Natural killer cell (primary cell): ENCODE results near the gene ARMCX2. TPM values are rescaled to one million over a fixed set of nuclear protein-coding genes. Genes with fewer than 3 reads are reported as not detected.
"Not testable (repeated sequence)": the region's sequence is repeated elsewhere in the genome, so short reads cannot be mapped to it uniquely, and the experiment has no call there.

Experiments
- ATAC-seq, 3 donors: fragments of 150-1000 bp in 2 of 3; fragments of 200-7000 bp in 1 of 3; cut with Tn5 transposase; 1 replicate in 1 of 3; 2 replicates in 2 of 3; pipeline ENCODE4 v1.10.0; 2021; ENCODE audit warnings: mild to moderate bottlenecking in 2 of 3, moderate library complexity in 2 of 3
- DNase-seq, 2 donors: peaks; one replicate each; pipeline versions ENCODE4 v3.0.0 to v3.0.0-alpha.2; 2013 to 2021; ENCODE audit warnings: mixed read lengths in 1 of 2
- H3K27ac ChIP-seq: one replicate; pipeline ENCODE4 v1.5.1; 2013; ENCODE audit warnings: mild to moderate bottlenecking, low read length
- H3K27me3 ChIP-seq: one replicate; pipeline ENCODE4 v1.6.1; 2013; ENCODE audit warnings: low read length; ENCODE audit not compliant: control insufficient read depth, insufficient read depth
- H3K36me3 ChIP-seq: one replicate; pipeline ENCODE4 v1.6.1; 2013; ENCODE audit warnings: low read length; ENCODE audit not compliant: control insufficient read depth, insufficient read depth
- H3K4me1 ChIP-seq: one replicate; pipeline ENCODE4 v1.6.1; 2013; ENCODE audit warnings: low read length; ENCODE audit not compliant: control insufficient read depth, insufficient read depth
- H3K4me3 ChIP-seq: one replicate; pipeline ENCODE4 v1.5.1; 2013; ENCODE audit warnings: low read length
- H3K9me3 ChIP-seq: one replicate; pipeline ENCODE4 v1.6.1; 2013; ENCODE audit warnings: low read length; ENCODE audit not compliant: control insufficient read depth, insufficient read depth
- H3K27ac Mint-ChIP-seq, 2 donors: one replicate each; pipeline ENCODE4 v1.8.0; 2022; ENCODE audit warnings: mild to moderate bottlenecking in 2 of 2, mixed read lengths in 2 of 2, moderate library complexity in 1 of 2
- H3K27me3 Mint-ChIP-seq, 2 donors: one replicate each; pipeline ENCODE4 v1.8.0; 2022; ENCODE audit warnings: low read depth in 2 of 2, mixed read lengths in 2 of 2
- H3K36me3 Mint-ChIP-seq: one replicate; pipeline ENCODE4 v1.8.0; 2022; ENCODE audit warnings: mixed read lengths
- H3K4me1 Mint-ChIP-seq, 2 donors: one replicate each; pipeline ENCODE4 v1.8.0; 2022; ENCODE audit warnings: mixed read lengths in 2 of 2
- H3K4me3 Mint-ChIP-seq: one replicate; pipeline ENCODE4 v1.8.0; 2022; ENCODE audit warnings: mild to moderate bottlenecking, moderate library complexity, mixed read lengths
- H3K9me3 Mint-ChIP-seq, 2 donors: one replicate each; pipeline ENCODE4 v1.8.0; 2022; ENCODE audit warnings: mixed read lengths in 2 of 2
- CTCF ChIP-seq: fragments of 200-600 bp; IDR thresholded peaks from one replicate; pipeline ENCODE4 v1.8.0; 2022; ENCODE audit warnings: antibody characterized with exemption
- WGBS: methylation state at CpG from one replicate; pipeline ENCODE4 v1.1.7; 2013; ENCODE audit warnings: missing lambda C conversion rate; ENCODE audit not compliant: insufficient coverage; 5-methylcytosine and 5-hydroxymethylcytosine counted together
- intact Hi-C: fragments of 100-400 bp; cut with micrococcal nuclease; formaldehyde crosslinking; loops from one replicate; pipeline ENCODE4 v1.14.2; 2022
- total RNA-seq, 4 donors: library from RNA; stranded (reverse); fragments of 120-200 nt in 1 of 4; gene quantifications; one replicate each; pipeline versions ENCODE4 v1.2.3 to v1.2.4, GENCODE V29; 2013 to 2022

The ARMCX2 gene
- total RNA-seq, 3 donors from 2014 or later (not counting 1 experiment from before 2014, with no cell fraction given): 1.9 to 2.4 (median 2.1) TPM

- intact Hi-C loops: no loop called here
- H3K27me3 ChIP-seq: no peaks in the 10 kb centered on the region
- Mint-ChIP-seq H3K27ac (no peak overlapping the region), H3K36me3 (no peaks in the 10 kb centered on the region), H3K27me3 (peaks cover 0 to 9% of the 10 kb centered on the region in 2 donors), H3K4me3 (no peak overlapping the region), H3K9me3 (no peaks in the 10 kb centered on the region), H3K4me1 (peaks cover 10 to 20% of the 10 kb centered on the region in 2 donors)
- no peak overlapping the region for H3K4me3 ChIP-seq
- no peak for TF ChIP-seq CTCF
- peak overlapping the region; percentile 35 for H3K27ac ChIP-seq
- H3K9me3 ChIP-seq: no peaks in the 10 kb centered on the region
- ATAC-seq (peak in 2 of 3 donors; percentile 32 to 46), DNase-seq (peak in 1 of 2 donors; percentile 10)
- H3K4me1 ChIP-seq: peaks cover 14% of the 10 kb centered on the region
- no CpG with 5 or more reads among the region's 3 CpGs for WGBS
- no peaks in the 10 kb centered on the region for H3K36me3 ChIP-seq
These were observed 4.1 kb downstream of the ARMCX2 start for GRCh38 chrX:101655534-101655933.

- not testable (repeated sequence) for H3K4me3 Mint-ChIP-seq, H3K27me3 ChIP-seq, H3K27me3 Mint-ChIP-seq
These were observed 11.9 kb downstream of the ARMCX2 start for GRCh38 chrX:101647716-101648115.

GRCh38 chrX:101642093-101642492, 17.6 kb downstream of the ARMCX2 start:
- ATAC-seq: no peak
- Mint-ChIP-seq H3K27ac (no peak overlapping the region), H3K4me3 (no peak overlapping the region), H3K9me3 (no peaks in the 10 kb centered on the region), H3K4me1 (no peaks in the 10 kb centered on the region), H3K27me3 (peaks cover 0 to 19% of the 10 kb centered on the region in 2 donors), H3K36me3 (no peaks in the 10 kb centered on the region)
- no peak for TF ChIP-seq CTCF
- no peaks in the 10 kb centered on the region for H3K27me3 ChIP-seq
- DNase-seq: no peak
- H3K27ac ChIP-seq: no peak overlapping the region
- WGBS: no CpG with 5 or more reads among the region's 1 CpG
- H3K4me3 ChIP-seq: no peak overlapping the region
- no peaks in the 10 kb centered on the region for H3K4me1 ChIP-seq
- H3K9me3 ChIP-seq: no peaks in the 10 kb centered on the region
- H3K36me3 ChIP-seq: no peaks in the 10 kb centered on the region
- intact Hi-C loops: no loop called here

More at GRCh38 chrX:101647716-101648115, 11.9 kb downstream of the ARMCX2 start:
- H3K4me1 ChIP-seq, H3K4me3 ChIP-seq, H3K4me1 Mint-ChIP-seq, H3K27ac ChIP-seq, H3K36me3 Mint-ChIP-seq, DNase-seq, H3K27ac Mint-ChIP-seq, intact Hi-C loops, H3K36me3 ChIP-seq, H3K9me3 Mint-ChIP-seq, H3K9me3 ChIP-seq, ATAC-seq: not testable (repeated sequence)

- Histone ChIP-seq H3K4me3 (no peak overlapping the region), H3K36me3 (no peaks in the 10 kb centered on the region), H3K27me3 (no peaks in the 10 kb centered on the region), H3K27ac (no peak overlapping the region), H3K4me1 (no peaks in the 10 kb centered on the region), H3K9me3 (no peaks in the 10 kb centered on the region)
- Mint-ChIP-seq H3K27ac (no peak overlapping the region), H3K9me3 (no peaks in the 10 kb centered on the region), H3K36me3 (no peaks in the 10 kb centered on the region), H3K4me1 (no peaks in the 10 kb centered on the region), H3K27me3 (peaks cover 0 to 15% of the 10 kb centered on the region in 2 donors), H3K4me3 (no peak overlapping the region)
- no peak for DNase-seq
- peak in 1 of 3 donors; percentile 26 for ATAC-seq
- TF ChIP-seq CTCF: no peak
- intact Hi-C loops: no loop called here
These were observed 20.1 kb downstream of the ARMCX2 start for GRCh38 chrX:101639583-101639982.
